ENCODE results near the gene KHK. TPM values are rescaled to one million over a fixed set of nuclear protein-coding genes. Genes with fewer than 3 reads are reported as not detected.
A peak's percentile ranks its signal among the peaks of the same experiment; 100 is the strongest.

Gene KHK
- total and polyA plus RNA-seq, 9 of the 15 experiments (the other 6 are each of a cell fraction or from before 2014, with no cell fraction given) = 1.5 to 10.7 (median 5.2) TPM

- TF ChIP-seq EZH2 (IDR thresholded peaks at IDR 0.05; ENCODE audit: borderline replicate concordance, low read depth, low read length) (no peak), SMAD4 (CRISPR knock-in tag; conservative IDR thresholded peaks at IDR 0.05) (no peak), ZKSCAN1 (IDR thresholded peaks at IDR 0.05; ENCODE audit: low read depth, low read length) (no peak), RERE (CRISPR knock-in tag; IDR thresholded peaks at IDR 0.05; ENCODE audit: borderline replicate concordance) (no peak), CAMTA2 (CRISPR knock-in tag; conservative IDR thresholded peaks at IDR 0.05) (no peak), THAP7 (CRISPR knock-in tag; IDR thresholded peaks at IDR 0.05) (no peak), DNMT1 (IDR thresholded peaks at IDR 0.05) (no peak), JUNB (CRISPR knock-in tag; conservative IDR thresholded peaks at IDR 0.05) (no peak), STAT6 (CRISPR knock-in tag; IDR thresholded peaks at IDR 0.05) (no peak), CBX1 (IDR thresholded peaks at IDR 0.05; ENCODE audit: low read depth) (no peak), ZNF780A (CRISPR knock-in tag; IDR thresholded peaks at IDR 0.05) (no peak), GABPB1 (CRISPR knock-in tag; IDR thresholded peaks at IDR 0.05) (no peak), TAF9B (IDR thresholded peaks at IDR 0.05; ENCODE audit: partially characterized antibody) (no peak), SP1 (CRISPR knock-in tag; IDR thresholded peaks at IDR 0.05) (peak; percentile 63; the same call in 1 of the 2 replicates), DPF2 (IDR thresholded peaks at IDR 0.05) (peak; percentile 51; the same call in 1 of the 2 replicates), TRIM25 (IDR thresholded peaks at IDR 0.05; ENCODE audit: borderline replicate concordance) (no peak), ZNF124 (CRISPR knock-in tag; IDR thresholded peaks at IDR 0.05) (no peak)
These were observed 48.4 kb downstream of the KHK start (continued) for GRCh38 chr2:27134781-27135477.
